Liver (tissue), 4 donors: Measurements from ENCODE around the gene TTC38. TPM values are rescaled to one million over a fixed set of nuclear protein-coding genes. Genes with fewer than 3 reads are reported as not detected.

Experiments used
- polyA plus RNA-seq, 2 donors: library from polyadenylated mRNA; stranded (reverse) in 1 of 2; unstranded in 1 of 2; fragments of 200-250 nt in 1 of 2; fragments of >200 nt in 1 of 2; fragmentation: Nextera tagmentation in 1 of 2; extraction: Ambion mirVana in 1 of 2; gene quantifications; one replicate each; pipeline versions ENCODE4 v1.2.1 to v1.2.3, GENCODE V29; 2013 to 2015
- total RNA-seq, 2 donors: library from RNA; depleted of rRNA; stranded (reverse); fragments of >200 nt; gene quantifications; one replicate each; pipeline ENCODE4 v1.2.3, GENCODE V29; 2014
- donor health status: healthy.
- donor health status: healthy.
- donor health status: healthy.

TTC38 gene
- total and polyA plus RNA-seq, 4 donors: 63.9 to 389 (median 128) TPM

Other genes starting within 250 kb of the TTC38 start
- 10 to 100 TPM; 47.5 to 78.8 TPM for gene PPARA, start 117.5 kb upstream of the TTC38 start, total RNA-seq
- 10 to 100 TPM; 31.2 to 35.1 TPM for gene PPARA, start 117.5 kb upstream of the TTC38 start, polyA plus RNA-seq
- gene CDPF1, start 17.7 kb upstream of the TTC38 start, total RNA-seq: 1 to 10 TPM; 4.4 to 6.1 TPM
- 1 to 10 TPM; 3.9 to 6.6 TPM for gene CDPF1, start 17.7 kb upstream of the TTC38 start, polyA plus RNA-seq
- gene PKDREJ, start 4.7 kb upstream of the TTC38 start, total RNA-seq: under 1 TPM; under 0.01 to 0.05 TPM
- under 1 TPM; 0.01 to 0.03 TPM for gene PKDREJ, start 4.7 kb upstream of the TTC38 start, polyA plus RNA-seq
- 10 to 100 TPM in 1 of 2 donors, under 1 TPM in 1; 0.17 to 13.9 TPM for gene GTSE1, start 28.9 kb downstream of the TTC38 start, total RNA-seq
- 1 to 10 TPM in 1 of 2 donors, under 1 TPM in 1; 0.38 to 1.3 TPM for gene GTSE1, start 28.9 kb downstream of the TTC38 start, polyA plus RNA-seq
- gene TRMU, start 67.7 kb downstream of the TTC38 start, total RNA-seq: 10 to 100 TPM; 14.3 to 34.4 TPM
- gene TRMU, start 67.7 kb downstream of the TTC38 start, polyA plus RNA-seq: 10 to 100 TPM; 18.1 to 19.2 TPM